GM12874 (cell line): ENCODE results near the gene CFAP206.

Experiments used
- TF ChIP-seq, protein P1 (sequence below): IDR thresholded peaks from 2 replicates; pipeline ENCODE4 v1.5.1; 2011; ENCODE audit warnings: low read depth, mild to moderate bottlenecking, control low read depth, low read length, moderate library complexity; ENCODE audit not compliant: insufficient read depth

The CFAP206 gene

DNA sequence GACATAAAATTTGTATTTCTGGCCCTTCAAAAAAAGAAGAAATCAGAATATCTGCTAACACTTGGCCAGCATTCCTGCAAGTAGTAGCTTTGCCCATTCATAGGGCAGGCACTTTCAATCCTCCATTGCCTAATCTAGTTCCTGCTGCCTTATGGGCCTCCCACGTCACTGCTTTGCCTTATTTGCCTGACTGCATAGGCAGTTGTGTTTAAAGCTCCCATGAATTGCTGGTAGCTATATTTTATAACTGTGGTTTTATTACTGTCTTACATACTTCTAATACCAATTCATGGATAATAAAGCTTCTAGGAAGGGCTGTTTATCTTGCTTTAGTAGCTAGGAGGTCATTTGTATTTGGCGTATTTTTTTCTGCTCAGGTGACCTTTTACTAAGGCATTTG is 57.3 kb downstream of the CFAP206 start:
- TF ChIP-seq, protein P1, sequence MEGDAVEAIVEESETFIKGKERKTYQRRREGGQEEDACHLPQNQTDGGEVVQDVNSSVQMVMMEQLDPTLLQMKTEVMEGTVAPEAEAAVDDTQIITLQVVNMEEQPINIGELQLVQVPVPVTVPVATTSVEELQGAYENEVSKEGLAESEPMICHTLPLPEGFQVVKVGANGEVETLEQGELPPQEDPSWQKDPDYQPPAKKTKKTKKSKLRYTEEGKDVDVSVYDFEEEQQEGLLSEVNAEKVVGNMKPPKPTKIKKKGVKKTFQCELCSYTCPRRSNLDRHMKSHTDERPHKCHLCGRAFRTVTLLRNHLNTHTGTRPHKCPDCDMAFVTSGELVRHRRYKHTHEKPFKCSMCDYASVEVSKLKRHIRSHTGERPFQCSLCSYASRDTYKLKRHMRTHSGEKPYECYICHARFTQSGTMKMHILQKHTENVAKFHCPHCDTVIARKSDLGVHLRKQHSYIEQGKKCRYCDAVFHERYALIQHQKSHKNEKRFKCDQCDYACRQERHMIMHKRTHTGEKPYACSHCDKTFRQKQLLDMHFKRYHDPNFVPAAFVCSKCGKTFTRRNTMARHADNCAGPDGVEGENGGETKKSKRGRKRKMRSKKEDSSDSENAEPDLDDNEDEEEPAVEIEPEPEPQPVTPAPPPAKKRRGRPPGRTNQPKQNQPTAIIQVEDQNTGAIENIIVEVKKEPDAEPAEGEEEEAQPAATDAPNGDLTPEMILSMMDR = no peak

DNA sequence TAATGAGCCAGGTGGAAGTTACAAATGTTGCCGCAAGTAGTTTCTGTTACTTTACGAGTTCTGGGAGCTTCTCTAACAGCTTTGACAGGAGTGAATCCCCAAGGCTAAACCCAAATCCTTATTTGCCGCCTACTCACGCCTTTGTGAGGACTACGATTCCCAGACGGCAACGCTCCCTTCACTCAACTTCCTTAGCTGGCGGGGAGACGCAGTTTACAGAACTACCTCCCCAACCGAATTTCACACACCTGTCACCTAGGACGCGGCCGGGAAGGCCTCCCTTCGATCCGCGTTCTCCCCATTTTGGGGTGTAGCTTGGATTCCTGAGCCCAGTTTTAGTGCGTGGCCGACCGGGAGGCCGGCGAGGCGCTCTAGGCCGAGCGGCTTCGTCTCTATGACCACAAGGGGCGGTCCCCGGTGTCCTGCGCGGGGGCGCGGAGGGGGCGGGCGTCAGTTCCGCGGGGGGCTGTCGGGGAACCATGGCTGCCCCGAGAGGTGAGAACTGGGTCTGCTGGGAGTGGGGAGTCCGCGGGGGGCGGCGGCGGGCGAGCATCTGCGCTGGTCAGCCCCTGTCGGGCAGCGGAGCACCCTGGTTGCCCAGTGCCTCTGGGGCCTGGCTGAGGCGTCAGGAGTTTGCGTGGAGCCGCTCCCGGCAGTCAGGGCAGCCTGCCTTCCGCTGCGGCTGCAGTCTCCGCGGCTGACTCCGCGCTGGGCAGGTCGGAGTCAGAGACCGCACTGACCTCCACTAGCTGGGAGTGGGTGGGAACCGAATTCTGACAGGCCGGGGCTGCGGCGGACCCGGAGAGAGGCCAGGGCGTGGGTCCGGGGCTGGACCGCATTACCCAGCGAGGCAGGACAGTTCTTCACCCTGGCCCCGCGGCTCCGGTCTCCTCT is 65.0 kb downstream of the CFAP206 start, which contains the start of gene SLC35A1:
Gene SLC35A1, plus strand, starts transcription at position 450 of the 894 bp plus-strand sequence. Its CDS starts 30 bp downstream, at position 480.
- TF ChIP-seq, protein P1 = no peak

DNA sequence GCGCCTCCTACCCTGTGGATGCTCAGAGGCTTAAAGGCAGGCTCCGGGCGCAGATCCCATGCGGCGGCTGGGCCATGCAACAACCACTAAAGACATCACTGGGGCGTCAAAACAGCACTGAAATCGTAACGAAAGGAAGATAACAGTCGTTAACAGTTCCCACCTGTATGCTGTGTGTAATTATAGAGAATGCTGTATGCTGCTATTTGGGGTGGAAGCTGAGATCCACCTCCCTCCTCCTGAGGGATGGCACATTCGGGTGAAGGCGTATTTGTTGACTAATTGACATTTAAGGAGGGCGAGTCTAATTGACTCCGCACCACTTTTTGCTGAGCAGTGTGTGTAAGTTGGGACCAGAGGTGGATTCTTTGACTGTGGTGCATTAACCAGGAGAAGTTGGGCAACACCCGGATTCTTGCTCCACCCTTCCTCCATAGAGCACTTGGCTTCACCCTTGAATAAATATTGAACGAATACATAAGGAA is 65.7 kb downstream of the CFAP206 start:
- TF ChIP-seq, protein P1 = no peak

DNA sequence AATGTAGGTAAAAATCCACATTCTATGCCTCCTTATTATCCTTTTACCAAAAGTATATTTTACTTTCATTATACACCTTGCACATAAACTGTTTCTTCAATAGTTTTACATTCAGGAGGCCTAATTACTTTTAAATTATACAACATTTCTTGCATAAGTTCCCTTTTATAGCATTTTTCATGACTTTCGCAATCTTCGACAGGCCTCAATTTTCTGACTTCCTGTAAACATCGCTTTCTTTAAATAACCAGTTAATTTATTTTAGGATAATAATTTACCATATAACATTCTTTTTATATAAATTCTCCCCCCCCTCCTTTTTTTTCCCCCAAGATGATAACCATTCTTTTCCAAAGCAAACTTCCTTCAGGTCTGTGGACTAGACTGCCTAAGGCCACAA is 74.2 kb downstream of the CFAP206 start:
- TF ChIP-seq, protein P1 = no peak

DNA sequence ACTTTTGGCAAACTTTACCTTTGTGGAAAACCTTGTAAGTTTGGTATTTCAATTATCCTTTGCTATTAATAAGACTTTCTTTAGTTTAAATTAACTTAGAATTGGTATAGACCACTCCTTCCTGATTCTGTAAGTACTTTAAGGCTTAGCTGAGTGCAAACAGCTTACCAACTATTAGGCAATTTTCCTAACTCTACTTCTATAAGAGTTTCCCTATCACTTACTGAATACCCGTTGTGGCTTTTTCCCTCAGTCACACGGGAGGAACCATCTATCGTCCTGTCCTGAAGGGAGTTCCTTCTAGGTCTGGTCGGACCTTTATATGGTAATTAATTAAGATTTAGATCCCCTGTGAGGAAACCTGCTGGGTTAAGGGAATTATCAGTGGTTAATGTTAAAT is 74.6 kb downstream of the CFAP206 start:
- TF ChIP-seq, protein P1 = no peak

DNA sequence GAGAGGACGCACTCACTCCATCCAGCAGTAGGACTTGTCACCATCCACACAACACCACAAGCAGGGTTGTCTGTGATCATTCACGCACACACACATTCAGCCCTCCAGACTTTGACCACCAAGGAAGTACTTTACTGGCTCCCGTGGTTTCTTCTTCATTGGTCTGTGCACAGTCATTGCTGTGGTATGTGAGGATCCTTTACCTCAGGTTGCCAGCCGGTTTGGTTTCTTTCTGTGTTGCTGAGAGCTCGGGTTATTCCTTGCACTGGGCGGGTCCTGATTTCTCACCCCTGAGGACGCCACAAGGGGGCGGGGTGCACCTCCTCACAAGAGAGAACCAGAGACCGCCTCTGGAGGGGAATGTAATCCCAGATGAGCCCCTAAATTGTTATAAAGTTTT is 76.2 kb downstream of the CFAP206 start:
- TF ChIP-seq, protein P1 = no peak

DNA sequence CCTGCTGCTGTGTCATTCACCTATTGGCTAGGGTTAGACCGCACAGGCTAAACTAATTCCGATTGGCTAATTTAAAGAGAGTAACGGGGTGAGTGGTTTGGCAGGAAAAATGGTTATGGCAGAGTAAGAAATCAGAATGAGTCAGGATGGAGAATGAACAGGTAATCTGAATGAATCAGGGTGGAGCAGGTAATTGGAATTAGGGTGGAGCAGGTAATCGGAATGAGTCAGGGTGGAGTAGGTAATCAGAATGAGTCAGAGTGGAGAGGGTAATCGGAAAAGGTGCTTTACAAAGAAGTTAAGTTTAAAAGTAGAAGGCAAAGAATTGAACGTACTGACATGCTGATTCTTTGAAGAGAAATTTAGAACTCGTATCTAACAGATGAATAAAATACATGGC is 76.7 kb downstream of the CFAP206 start:
- TF ChIP-seq, protein P1 = no peak
